ENCODE measurements around the gene CERS1. TPM values are rescaled to one million over a fixed set of nuclear protein-coding genes. Genes with fewer than 3 reads are reported as not detected.

Gene CERS1
- total and polyA plus RNA-seq, 9 donors, result 0.36 to 2.6 (median 1.2) TPM

GRCh38 chr19:18860725-18861124, 35.2 kb downstream of the CERS1 start:
- Histone ChIP-seq H3K27ac (no peak overlapping the region), H3K36me3 (no peaks in the 10 kb centered on the region), H3K4me1 (ENCODE audit: insufficient read depth) (no peaks in the 10 kb centered on the region), H3K9me3 (no peaks in the 10 kb centered on the region), H3K27me3 (no peaks in the 10 kb centered on the region), H3K4me3 (no peak overlapping the region)
- TF ChIP-seq POLR2A (IDR thresholded peaks at IDR 0.05) (no peak), EP300 (IDR thresholded peaks at IDR 0.05) (no peak)
- TF ChIP-seq, protein P1, sequence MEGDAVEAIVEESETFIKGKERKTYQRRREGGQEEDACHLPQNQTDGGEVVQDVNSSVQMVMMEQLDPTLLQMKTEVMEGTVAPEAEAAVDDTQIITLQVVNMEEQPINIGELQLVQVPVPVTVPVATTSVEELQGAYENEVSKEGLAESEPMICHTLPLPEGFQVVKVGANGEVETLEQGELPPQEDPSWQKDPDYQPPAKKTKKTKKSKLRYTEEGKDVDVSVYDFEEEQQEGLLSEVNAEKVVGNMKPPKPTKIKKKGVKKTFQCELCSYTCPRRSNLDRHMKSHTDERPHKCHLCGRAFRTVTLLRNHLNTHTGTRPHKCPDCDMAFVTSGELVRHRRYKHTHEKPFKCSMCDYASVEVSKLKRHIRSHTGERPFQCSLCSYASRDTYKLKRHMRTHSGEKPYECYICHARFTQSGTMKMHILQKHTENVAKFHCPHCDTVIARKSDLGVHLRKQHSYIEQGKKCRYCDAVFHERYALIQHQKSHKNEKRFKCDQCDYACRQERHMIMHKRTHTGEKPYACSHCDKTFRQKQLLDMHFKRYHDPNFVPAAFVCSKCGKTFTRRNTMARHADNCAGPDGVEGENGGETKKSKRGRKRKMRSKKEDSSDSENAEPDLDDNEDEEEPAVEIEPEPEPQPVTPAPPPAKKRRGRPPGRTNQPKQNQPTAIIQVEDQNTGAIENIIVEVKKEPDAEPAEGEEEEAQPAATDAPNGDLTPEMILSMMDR (IDR thresholded peaks at IDR 0.05), result no peak
- peak in 1 of 5 donors; percentile 12 for DNase-seq
- 88 to 92% (median 88%) methylated on average over 17 of the region's 17 CpGs for WGBS, 3 donors
- intact Hi-C loops (cut with DNase I), result loop anchor here in 2 of 4 donors (10.0 kb wide), 2 partner anchors 84 to 406 kb away; partner anchors contain the start of gene HOMER3 (in 1 of the 2)

DNA sequence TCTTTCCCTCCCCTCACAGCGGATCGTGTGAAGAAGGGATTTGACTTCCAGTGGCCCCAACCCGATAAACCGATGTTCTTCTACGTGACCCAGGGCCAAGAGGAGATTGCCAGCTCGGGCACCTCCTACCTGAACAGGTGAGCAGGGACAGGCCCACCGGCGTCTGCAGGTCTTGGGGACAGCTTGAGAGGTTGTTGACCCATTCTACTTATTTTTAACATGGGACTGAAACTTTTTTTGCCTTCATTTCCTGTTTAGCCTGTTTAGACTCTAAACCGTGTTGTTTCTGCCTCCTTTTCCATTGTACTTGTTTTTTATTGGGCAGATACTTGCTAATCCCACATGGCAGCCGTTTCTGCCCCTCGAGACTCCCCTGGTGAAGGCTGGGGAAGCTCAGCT, 35.7 kb downstream of the CERS1 start:
- H3K27ac ChIP-seq, result no peak overlapping the region
- no peaks in the 10 kb centered on the region for H3K4me1 ChIP-seq (ENCODE audit: insufficient read depth)
- intact Hi-C loops (cut with DNase I), result loop anchor here in 2 of 4 donors (10.0 kb wide), 2 partner anchors 84 to 406 kb away; partner anchors contain the start of gene HOMER3 (in 1 of the 2)
- no peak overlapping the region for H3K4me3 ChIP-seq
- WGBS, 3 donors, result 74 to 83% (median 78%) methylated on average over 11 of the region's 11 CpGs
- H3K36me3 ChIP-seq, result no peaks in the 10 kb centered on the region
- no peaks in the 10 kb centered on the region for H3K27me3 ChIP-seq
- TF ChIP-seq, protein P1 (IDR thresholded peaks at IDR 0.05), result no peak
- no peak for TF ChIP-seq POLR2A (IDR thresholded peaks at IDR 0.05)
- TF ChIP-seq EP300 (IDR thresholded peaks at IDR 0.05), result no peak
- DNase-seq, result no peak
- no peaks in the 10 kb centered on the region for H3K9me3 ChIP-seq

DNA sequence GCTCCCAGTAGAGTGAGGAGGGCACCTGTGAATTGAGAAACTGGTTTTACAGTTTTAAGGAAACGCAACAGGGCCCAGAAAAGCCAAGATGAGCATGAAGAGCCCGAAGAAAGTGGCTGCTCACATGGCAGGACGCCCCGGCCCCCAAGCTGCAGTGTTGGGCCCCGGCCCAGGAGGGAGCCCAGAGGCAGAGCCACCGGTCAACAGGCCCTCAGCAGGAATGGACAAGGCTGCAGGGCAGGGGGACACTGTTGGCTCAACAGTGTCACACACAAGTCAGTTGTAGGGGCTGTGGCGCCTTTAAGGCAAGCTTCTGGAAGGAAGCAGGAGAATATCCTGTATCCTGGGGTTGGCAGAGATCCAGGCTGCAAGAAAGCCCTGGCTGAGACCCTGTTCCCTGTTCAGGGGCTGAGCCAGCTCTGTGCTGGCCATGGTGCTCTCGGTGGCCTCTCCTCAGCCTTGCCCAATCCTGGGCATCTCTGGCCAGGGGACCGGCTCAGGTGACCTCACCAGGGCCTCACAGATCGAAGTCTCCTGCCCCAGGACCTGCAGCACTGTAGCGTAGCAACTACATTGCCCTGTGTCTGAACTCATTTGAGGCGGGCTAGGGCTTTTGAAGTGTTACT, 36.2 kb downstream of the CERS1 start:
- Histone ChIP-seq H3K36me3 (no peaks in the 10 kb centered on the region), H3K27ac (no peak overlapping the region)
- intact Hi-C loops (cut with DNase I), result loop anchor here in 3 of 4 donors (10.0 kb wide), 3 partner anchors 85 to 405 kb away; partner anchors contain the start of gene HOMER3 (in 1 of the 3)

DNA sequence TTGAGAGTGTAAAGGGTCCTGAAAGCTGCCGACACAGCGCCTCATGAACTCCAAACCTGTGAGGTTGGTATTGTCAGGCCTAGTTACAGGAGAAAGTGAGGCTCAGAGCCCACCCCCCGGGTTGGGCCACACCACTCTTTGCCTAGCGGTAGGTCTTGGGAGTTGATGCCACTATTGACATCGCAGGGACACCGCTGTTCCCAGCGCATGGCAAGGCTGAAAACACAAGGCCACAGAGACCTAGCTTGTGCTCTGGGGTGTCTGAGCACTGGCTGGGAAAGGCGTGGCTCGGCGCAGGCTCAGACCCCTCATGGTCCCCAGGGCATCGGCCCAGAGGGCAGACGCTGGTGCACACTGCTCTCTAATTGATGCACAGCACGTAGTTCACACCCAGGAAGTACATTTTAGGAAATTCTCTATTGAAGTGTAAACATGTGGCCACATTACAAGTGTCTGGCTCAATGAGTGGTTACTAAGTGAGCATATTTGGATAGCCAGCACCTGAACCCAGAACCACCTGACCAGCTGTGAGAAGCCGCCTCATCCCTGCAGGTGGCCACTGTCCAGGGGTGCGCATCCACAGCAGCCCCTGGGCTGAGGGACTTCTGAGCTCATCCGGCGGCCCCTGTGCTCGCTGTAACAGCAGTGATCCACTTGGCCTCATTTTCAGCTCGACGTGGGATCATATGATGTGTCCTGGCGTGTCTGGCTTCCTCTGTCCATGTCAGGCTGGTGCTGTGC, 36.9 kb downstream of the CERS1 start:
- intact Hi-C loops (cut with DNase I), result loop anchor here in 1 of 4 donors (10.0 kb wide), 1 partner anchor 264 kb away; no protein-coding TSS in a partner anchor
- no peaks in the 10 kb centered on the region for H3K36me3 ChIP-seq

More for the DNA sequence above, 36.2 kb downstream of the CERS1 start:
- Histone ChIP-seq H3K9me3 (no peaks in the 10 kb centered on the region), H3K27me3 (no peaks in the 10 kb centered on the region), H3K4me3 (no peak overlapping the region), H3K4me1 (ENCODE audit: insufficient read depth) (no peaks in the 10 kb centered on the region)
- 80 to 84% (median 83%) methylated on average over 12 of the region's 12 CpGs for WGBS, 3 donors
- DNase-seq, result no peak
- no peak for TF ChIP-seq POLR2A (IDR thresholded peaks at IDR 0.05)

More for the DNA sequence above, 36.9 kb downstream of the CERS1 start:
- Histone ChIP-seq H3K9me3 (no peaks in the 10 kb centered on the region), H3K4me1 (ENCODE audit: insufficient read depth) (no peaks in the 10 kb centered on the region), H3K27ac (no peak overlapping the region), H3K4me3 (no peak overlapping the region), H3K27me3 (no peaks in the 10 kb centered on the region)
- DNase-seq, result no peak
- TF ChIP-seq POLR2A (IDR thresholded peaks at IDR 0.05), result no peak
- no peak for TF ChIP-seq EP300 (IDR thresholded peaks at IDR 0.05)
- TF ChIP-seq, protein P1 (IDR thresholded peaks at IDR 0.05), result no peak
- 86 to 87% (median 87%) methylated on average over 21 of the region's 21 CpGs for WGBS, 3 donors

All from ovary (tissue), 9 donors.